NCI-H128 (cell line): ENCODE measurements around the gene MS4A14.
"Not testable (repeated sequence)": the region's sequence is repeated elsewhere in the genome, so short reads cannot be mapped to it uniquely, and the experiment has no call there.

Experiments
- DNase-seq: peaks from one replicate; lab custom pipeline; 2025; ENCODE audit not compliant: unreplicated experiment; lab: John Stamatoyannopoulos, UW

MS4A14 gene

GRCh38 chr11:60378354-60378753 is 17.9 kb upstream of the MS4A14 start, which contains the start of gene MS4A7:
Gene MS4A7 (plus strand): TSS chr11:60378532. CDS start chr11:60383142, 4,610 bp downstream.
- DNase-seq = no peak

GRCh38 chr11:60389279-60389910 is 6.9 kb upstream of the MS4A14 start:
- DNase-seq = no peak

GRCh38 chr11:60390419-60390818 is 5.8 kb upstream of the MS4A14 start:
- no peak for DNase-seq

GRCh38 chr11:60392361-60392760 is 3.9 kb upstream of the MS4A14 start:
- no peak for DNase-seq

GRCh38 chr11:60393016-60393415 is 3.2 kb upstream of the MS4A14 start:
- no peak for DNase-seq

- no peak for DNase-seq
Measured at GRCh38 chr11:60394666-60395380, 1.4 kb upstream of the MS4A14 start.

GRCh38 chr11:60396799-60397198 is 540 bp downstream of the MS4A14 start:
- no peak for DNase-seq

GRCh38 chr11:60420015-60420414 is 23.8 kb downstream of the MS4A14 start:
- no peak for DNase-seq

- DNase-seq = no peak
Measured at GRCh38 chr11:60422609-60423008, 26.4 kb downstream of the MS4A14 start.

- no peak for DNase-seq
Measured at GRCh38 chr11:60428517-60428916, 32.3 kb downstream of the MS4A14 start.

GRCh38 chr11:60429272-60429671 is 33.0 kb downstream of the MS4A14 start, which contains the start of gene MS4A5:
Gene MS4A5 (plus strand): TSS chr11:60429572. CDS start chr11:60429675, 103 bp downstream.
- no peak for DNase-seq

GRCh38 chr11:60431251-60431650 is 35.0 kb downstream of the MS4A14 start:
- no peak for DNase-seq

GRCh38 chr11:60433401-60433800 is 37.1 kb downstream of the MS4A14 start:
- no peak for DNase-seq

- no peak for DNase-seq
Measured at GRCh38 chr11:60447070-60447469, 50.8 kb downstream of the MS4A14 start.

- no peak for DNase-seq
Measured at GRCh38 chr11:60447846-60448245, 51.6 kb downstream of the MS4A14 start.

GRCh38 chr11:60451185-60451584 is 54.9 kb downstream of the MS4A14 start:
- DNase-seq = not testable (repeated sequence)

- DNase-seq = no peak
Measured at GRCh38 chr11:60454212-60454611, 58.0 kb downstream of the MS4A14 start.

GRCh38 chr11:60455531-60456042 is 59.3 kb downstream of the MS4A14 start, which contains the start of gene MS4A1:
Gene MS4A1 (plus strand): TSS chr11:60455847. CDS start chr11:60462375, 6,528 bp downstream.
- no peak for DNase-seq

- DNase-seq = no peak
Measured at GRCh38 chr11:60457576-60457975, 61.3 kb downstream of the MS4A14 start.

- no peak for DNase-seq
Measured at GRCh38 chr11:60459345-60459744, 63.1 kb downstream of the MS4A14 start.
